IPS-15b (cell line): ENCODE measurements around the gene MAPK8IP3.
"Not testable (repeated sequence)": the region's sequence is repeated elsewhere in the genome, so short reads cannot be mapped to it uniquely, and the experiment has no call there.

Experiments
- H3K27me3 ChIP-seq: one replicate; pipeline ENCODE4 v1.6.1; 2013; ENCODE audit warnings: low read length; ENCODE audit not compliant: control insufficient read depth, insufficient read depth
- H3K36me3 ChIP-seq: one replicate; pipeline ENCODE4 v1.6.1; 2013; ENCODE audit warnings: low read length; ENCODE audit not compliant: control insufficient read depth, insufficient read depth
- H3K4me1 ChIP-seq: one replicate; pipeline ENCODE4 v1.6.1; 2013; ENCODE audit warnings: mild to moderate bottlenecking, low read length; ENCODE audit not compliant: control insufficient read depth, insufficient read depth
- H3K4me3 ChIP-seq: one replicate; pipeline ENCODE4 v1.5.1; 2013; ENCODE audit warnings: low read depth, low read length
- H3K9ac ChIP-seq: one replicate; pipeline ENCODE4 v1.6.1; 2013; ENCODE audit warnings: low read depth, mild to moderate bottlenecking, low read length
- H3K9me3 ChIP-seq: one replicate; pipeline ENCODE4 v1.6.1; 2013; ENCODE audit warnings: mild to moderate bottlenecking, low read length; ENCODE audit not compliant: control insufficient read depth, insufficient read depth

Gene MAPK8IP3

DNA sequence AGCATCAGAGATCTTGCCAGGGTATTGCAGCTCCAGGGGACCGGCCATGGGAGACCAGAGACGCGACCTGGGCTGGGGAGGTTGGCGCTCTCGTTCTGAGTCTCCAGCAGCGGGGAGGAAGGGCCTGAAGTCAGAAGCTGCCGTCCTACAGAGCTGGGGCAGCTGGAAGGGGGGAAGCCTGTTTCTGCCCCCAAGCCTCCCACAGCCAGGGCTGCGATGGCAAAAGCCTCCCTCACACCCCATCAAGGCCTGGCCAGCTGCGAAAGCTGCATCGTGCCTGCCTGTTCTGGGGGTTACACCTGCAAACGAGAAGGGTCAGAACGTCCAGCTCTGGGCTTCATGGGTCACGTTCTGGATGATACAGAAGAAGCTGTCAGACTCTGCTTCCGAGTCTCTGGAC lies 26.1 kb downstream of the MAPK8IP3 start:
- Histone ChIP-seq H3K9ac (no peak overlapping the region), H3K4me1 (no peaks in the 10 kb centered on the region), H3K9me3 (no peaks in the 10 kb centered on the region), H3K36me3 (peaks cover 25% of the 10 kb centered on the region), H3K4me3 (no peak overlapping the region), H3K27me3 (no peaks in the 10 kb centered on the region)

DNA sequence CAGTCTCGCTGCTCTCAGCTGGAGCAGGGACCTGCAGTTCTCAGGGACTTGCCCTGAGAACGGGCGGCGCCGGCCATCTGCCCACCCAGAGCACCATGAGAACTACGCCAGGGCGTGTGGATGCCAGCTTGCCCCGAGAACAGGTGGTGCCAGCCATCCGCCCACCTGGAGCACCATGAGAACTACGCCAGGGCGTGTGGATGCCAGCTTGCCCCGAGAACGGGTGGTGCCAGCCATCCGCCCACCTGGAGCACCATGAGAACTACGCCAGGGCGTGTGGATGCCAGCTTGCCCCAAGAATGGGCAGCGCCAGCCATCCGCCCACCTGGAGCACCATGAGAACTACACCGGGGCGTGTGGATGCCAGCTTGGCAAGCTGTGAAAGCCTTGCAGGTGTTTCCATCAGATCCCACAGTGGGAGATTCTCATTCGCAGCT lies 26.6 kb downstream of the MAPK8IP3 start:
- not testable (repeated sequence) for H3K9ac ChIP-seq, H3K4me1 ChIP-seq, H3K9me3 ChIP-seq, H3K27me3 ChIP-seq, H3K4me3 ChIP-seq
- H3K36me3 ChIP-seq = peaks cover 25% of the 10 kb centered on the region

DNA sequence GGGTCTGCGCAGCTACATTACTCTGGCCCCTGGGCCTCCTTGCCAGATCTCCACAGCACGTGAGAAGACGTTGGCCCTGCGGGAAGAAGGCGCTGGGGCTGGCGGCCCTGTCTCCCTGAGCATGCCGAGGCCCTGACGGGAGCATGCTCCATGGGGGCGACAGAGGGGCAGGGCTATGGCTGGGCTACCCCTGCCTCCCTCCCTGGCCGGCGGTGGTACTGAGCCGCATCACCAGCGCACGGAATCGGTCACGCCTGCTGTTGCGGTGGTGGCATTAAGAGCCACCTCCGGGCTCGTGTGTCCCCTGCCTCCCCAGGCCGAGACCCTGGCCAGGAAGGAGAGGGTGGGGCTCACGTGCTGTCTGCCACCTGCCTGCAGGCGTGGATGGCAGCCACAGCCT lies 28.1 kb downstream of the MAPK8IP3 start:
- Histone ChIP-seq H3K36me3 (peaks cover 22% of the 10 kb centered on the region), H3K27me3 (no peaks in the 10 kb centered on the region), H3K4me1 (no peaks in the 10 kb centered on the region), H3K9me3 (peaks cover 3% of the 10 kb centered on the region), H3K9ac (no peak overlapping the region), H3K4me3 (no peak overlapping the region)

DNA sequence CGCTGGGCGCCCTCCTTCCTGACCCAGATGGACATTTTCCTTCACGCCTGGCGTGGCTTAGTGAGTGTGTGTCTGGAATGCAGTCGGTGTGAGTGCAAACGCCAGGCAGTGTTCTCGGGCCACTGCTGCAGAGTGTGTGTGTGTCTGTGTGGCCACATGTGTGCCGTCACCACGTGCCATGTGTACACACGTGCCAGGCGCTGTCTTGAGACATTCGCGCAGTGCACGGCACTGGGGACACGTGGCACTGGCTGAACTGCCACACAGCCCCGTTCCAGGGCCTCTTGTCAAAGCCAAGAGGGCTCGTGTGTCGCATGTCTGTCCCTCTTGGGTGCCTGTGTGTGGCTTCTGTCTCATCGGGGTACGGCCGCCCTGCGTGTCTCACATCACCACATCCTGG lies 28.8 kb downstream of the MAPK8IP3 start:
- H3K9ac ChIP-seq = no peak overlapping the region
- H3K27me3 ChIP-seq = no peaks in the 10 kb centered on the region
- H3K36me3 ChIP-seq = peaks cover 21% of the 10 kb centered on the region
- H3K4me3 ChIP-seq = no peak overlapping the region
- H3K9me3 ChIP-seq = peaks cover 3% of the 10 kb centered on the region
- H3K4me1 ChIP-seq = no peaks in the 10 kb centered on the region

DNA sequence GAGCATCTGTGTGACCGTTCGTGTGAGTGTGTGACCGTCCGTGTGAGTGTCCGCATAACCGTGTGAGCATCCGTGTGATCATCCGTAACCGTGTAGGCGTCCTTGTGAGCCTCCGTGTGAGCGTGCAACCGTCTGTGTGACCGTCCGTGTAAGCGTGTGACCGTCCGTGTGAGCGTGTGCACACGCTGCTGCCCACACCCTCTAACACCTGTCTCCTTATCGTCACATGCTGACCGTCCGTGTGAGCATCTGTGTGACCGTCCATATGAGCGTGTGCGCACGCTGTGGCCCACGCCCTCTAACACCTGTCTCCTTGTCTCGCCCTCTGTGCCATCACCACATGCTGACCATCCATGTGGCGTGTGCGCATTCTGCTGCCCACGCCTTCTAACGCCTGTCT lies 34.2 kb downstream of the MAPK8IP3 start:
- H3K27me3 ChIP-seq = no peaks in the 10 kb centered on the region
- H3K36me3 ChIP-seq = peaks cover 15% of the 10 kb centered on the region
- H3K4me3 ChIP-seq = no peak overlapping the region
- no peaks in the 10 kb centered on the region for H3K4me1 ChIP-seq
- peaks cover 3% of the 10 kb centered on the region for H3K9me3 ChIP-seq
- H3K9ac ChIP-seq = no peak overlapping the region

DNA sequence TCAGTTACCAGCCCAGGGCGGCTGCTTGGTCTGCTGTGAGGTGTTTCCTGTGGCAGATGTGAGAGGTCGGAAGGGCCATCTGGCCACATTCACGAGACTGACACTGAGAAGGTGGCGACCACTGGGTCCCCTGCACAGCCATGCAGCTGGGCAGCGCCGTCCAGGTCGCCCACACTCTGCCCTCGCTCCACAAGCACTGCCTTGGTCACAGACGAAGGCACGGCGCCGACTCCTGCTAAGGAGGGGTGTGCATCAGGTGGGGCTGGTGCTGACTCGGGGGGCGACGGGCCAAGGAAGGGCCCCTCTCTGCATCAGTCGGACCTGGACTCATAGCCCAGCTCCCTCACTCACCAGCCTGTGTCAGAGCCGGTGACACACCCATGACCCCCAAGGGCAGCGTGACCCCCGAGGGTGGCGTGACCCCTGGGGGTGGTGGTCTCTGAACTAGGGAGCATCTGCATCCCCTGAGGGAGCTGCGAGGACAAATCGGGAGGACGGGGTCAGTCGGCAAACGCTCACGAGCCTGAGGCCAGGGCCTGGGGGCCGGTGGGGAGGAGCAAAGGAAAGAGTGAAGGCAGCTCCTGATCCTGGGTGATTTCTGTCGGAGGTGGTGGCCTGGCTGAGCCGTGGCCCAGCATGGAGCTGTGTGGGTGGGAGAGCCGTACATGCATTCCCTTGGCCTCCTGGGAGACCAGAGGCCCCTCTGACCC lies 34.9 kb downstream of the MAPK8IP3 start:
- peaks cover 15% of the 10 kb centered on the region for H3K36me3 ChIP-seq
- no peaks in the 10 kb centered on the region for H3K4me1 ChIP-seq
- no peaks in the 10 kb centered on the region for H3K27me3 ChIP-seq
- no peak overlapping the region for H3K9ac ChIP-seq
- no peak overlapping the region for H3K4me3 ChIP-seq
- peaks cover 3% of the 10 kb centered on the region for H3K9me3 ChIP-seq

DNA sequence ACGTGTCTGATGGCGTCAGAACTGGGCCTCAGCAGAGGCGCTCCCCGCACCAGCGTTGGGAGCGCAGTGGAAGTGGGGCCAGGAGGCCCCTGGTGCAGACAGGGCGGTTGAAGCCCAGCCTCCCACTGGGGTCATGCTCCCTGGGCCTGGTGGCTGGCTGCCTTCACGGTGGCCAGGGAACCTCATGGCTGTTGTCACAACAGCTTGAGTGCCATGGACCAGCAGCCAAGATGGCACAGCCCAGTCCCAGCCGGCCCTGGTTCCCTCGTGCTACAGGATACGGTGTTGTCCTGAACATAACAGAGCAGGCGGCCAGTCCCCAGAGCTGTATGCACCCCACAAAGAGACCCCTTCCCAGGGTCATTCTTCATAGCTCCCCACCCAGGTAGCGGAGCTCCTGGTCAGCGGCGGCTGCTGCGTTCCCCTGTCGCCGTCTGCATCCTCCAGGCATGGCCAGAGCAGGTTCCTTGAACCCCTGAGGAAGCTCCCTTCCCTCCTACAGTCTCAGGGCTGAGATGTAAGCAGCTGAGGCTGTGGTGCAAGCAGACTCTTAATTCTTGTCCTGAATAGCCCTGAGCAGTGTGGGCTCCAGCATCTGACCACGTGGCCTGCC lies 35.7 kb downstream of the MAPK8IP3 start:
- Histone ChIP-seq H3K9me3 (peaks cover 3% of the 10 kb centered on the region), H3K27me3 (no peaks in the 10 kb centered on the region), H3K9ac (no peak overlapping the region), H3K36me3 (peaks cover 15% of the 10 kb centered on the region), H3K4me3 (no peak overlapping the region), H3K4me1 (no peaks in the 10 kb centered on the region)

DNA sequence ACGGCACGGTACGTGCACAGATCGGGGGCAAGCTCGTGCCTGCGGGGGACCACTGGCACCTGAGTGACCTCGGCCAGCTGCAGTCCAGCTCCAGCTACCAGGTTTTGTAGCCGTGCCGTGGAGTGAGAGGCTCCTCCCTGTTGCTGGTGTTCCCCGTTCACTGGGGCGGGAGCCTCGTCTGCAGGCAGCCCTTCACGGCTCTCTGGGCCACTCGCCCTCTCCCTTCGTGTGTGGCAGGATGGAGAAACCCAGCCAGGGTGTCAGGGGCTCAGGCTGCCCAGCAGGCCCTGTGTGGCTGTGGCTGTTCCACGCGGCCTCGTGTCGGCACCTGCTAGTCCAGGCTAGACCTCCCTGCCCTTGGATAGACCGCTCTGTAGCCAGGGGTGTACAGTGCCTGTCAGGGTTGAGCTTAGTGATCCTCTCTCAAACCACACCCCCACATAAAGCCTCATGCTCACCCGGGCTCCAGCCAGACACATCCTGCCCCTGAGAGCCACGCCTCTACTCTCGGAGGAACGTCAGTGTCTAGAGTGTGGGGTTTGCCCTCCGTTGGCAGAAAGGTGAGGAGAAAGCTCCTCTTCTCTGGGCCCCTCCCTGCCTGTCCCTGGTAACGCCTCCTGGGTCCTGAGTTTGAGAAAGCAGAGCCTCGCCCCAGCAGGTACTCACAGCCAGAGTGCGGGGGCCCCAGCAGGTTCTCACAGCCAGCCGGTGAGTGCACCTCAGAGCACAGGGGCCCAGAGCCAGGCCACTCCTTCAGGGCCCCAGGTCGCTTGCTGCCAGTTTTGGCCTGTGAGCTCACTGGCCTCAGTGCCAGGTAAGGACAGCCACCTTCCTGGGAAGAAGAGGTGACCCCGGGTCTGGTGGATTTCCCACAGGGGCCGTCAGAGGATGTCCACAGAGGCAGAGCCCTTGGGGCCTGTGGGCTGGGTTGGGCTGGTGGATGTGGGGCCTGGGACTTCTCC lies 37.7 kb downstream of the MAPK8IP3 start:
- Histone ChIP-seq H3K9ac (no peak overlapping the region), H3K4me3 (no peak overlapping the region), H3K27me3 (no peaks in the 10 kb centered on the region), H3K4me1 (no peaks in the 10 kb centered on the region), H3K36me3 (peaks cover 28% of the 10 kb centered on the region), H3K9me3 (no peaks in the 10 kb centered on the region)

DNA sequence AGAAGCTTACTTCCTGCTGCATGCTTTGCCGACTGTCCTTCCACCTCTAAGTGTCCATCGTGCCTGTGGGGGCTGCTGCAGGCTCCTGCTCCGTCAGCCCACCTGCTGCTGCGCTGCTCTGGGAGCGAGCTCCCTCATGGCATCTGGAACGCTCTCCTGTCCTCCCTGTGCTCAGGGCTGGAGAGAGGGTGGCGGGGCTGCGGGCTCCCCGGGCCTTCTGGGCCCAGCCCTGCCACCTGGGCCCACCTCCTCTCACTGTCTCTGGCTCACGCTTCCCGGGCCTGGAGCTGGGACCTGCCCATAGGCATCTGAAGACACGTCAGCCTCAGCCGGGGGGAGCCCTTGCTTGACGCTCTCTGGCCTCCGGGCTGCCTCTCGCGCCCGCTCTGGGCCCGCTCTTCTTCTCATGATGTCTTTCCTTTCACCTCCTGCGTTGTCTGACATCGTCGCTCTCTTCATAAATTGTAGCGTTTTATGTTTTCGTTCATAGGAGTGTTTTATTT lies 38.4 kb downstream of the MAPK8IP3 start:
- H3K4me1 ChIP-seq = no peaks in the 10 kb centered on the region
- H3K9me3 ChIP-seq = no peaks in the 10 kb centered on the region
- no peak overlapping the region for H3K4me3 ChIP-seq
- peaks cover 32% of the 10 kb centered on the region for H3K36me3 ChIP-seq
- no peaks in the 10 kb centered on the region for H3K27me3 ChIP-seq
- H3K9ac ChIP-seq = no peak overlapping the region

DNA sequence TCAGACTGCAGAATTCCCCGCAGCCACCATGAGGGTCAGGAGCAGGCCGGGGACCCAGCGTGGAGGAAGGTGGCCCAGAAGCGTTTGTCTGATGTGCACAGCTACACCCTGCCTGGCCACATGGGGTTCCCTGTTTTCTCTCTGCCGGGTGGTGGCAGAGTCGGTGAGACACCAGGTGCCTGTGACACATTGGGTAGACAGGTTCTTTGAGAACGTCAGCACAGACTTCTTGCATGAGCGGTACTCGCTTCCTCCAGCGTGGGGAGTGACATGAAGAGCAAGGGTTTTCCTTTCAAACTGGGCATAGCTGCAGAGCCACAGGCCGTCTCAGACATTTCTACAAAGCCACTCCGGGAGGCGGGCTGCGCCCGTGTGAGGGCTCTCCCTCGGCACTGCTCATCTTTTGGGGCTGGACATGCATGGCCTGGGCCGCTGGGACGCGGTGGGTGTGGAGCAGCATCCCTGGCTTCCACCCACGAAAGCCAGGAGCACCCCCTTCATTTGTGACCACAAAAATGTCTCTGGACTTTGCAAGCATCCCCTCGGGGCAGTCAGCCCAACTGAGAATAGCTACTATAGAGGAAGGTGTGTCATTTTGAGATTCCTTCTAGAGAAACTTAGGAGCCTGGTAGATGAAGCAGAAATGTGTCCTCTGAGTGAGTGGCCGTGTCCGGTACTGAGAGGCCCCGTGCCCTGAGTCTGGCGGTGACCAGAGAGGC lies 39.3 kb downstream of the MAPK8IP3 start:
- Histone ChIP-seq H3K36me3 (peaks cover 26% of the 10 kb centered on the region), H3K9ac (no peak overlapping the region), H3K4me1 (no peaks in the 10 kb centered on the region), H3K4me3 (no peak overlapping the region), H3K27me3 (no peaks in the 10 kb centered on the region), H3K9me3 (no peaks in the 10 kb centered on the region)
